Activated CD4-positive, CD25-positive, alpha-beta regulatory T cell treated with anti-CD3 and anti-CD28 coated beads, Interleukin-2, amount 50 U/mL, for 24 hours (primary cell): Measurements from ENCODE around the gene SF1.

ENCODE experiments used
- ATAC-seq, 2 donors: fragments of 150-1000 bp; cut with Tn5 transposase; one replicate each; pipeline ENCODE4 v1.10.0; 2021; ENCODE audit warnings: mild to moderate bottlenecking in 1 of 2, moderate library complexity in 1 of 2

The SF1 gene

DNA sequence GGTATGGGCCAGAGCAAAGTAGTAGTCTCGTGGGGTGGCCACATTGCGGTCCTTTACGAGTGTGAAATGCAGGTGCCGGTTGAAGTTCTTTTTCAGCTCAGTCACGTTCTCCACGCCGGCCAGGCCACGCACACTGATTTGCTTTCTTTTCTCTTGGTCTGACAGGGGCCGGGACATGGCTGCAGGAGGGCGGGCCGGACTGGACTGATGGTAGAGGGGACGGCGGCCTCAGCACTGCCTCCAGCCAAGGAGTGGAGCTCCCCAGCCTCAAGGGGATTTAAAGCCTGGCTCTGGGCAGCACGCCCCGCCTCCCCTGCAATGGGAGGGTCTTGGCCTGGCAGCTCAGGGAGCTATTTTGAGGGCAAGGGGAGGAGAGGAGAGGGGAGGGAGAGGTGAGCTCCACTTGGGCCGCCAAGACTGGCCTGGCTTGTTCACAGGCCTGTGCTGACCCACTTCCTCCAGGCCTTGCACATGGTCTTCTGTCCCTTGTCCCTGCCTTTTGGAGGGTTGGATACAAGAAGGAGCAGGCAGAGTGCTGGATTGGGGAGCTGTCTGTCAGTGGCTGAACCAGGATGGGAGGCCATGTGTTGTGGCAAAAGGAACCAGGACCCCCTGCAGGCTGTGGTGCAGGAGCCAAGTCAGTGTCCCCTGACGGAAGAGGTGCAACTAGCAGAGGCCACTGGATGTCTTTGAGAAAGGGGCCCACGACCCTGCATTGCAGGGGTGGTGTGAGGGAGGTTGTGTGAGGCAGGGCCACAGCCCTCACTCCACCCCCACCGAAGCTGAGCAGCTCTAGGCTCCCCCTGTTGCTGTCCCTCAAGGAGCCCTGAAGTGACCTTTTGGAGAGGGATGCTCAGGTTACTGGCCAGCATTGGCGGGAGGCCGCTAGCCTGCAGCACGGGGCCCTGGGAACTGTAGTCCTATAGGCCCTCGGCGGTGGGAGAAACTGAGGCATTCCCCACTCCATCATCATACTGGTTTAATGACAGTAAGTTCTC, 18.3 kb downstream of the SF1 start, which contains the start of gene PYGM:
TSS of gene PYGM (minus strand) at position 253 of the 998 bp plus-strand sequence. CDS start at position 177, 76 bp downstream.
- no peak for ATAC-seq

- ATAC-seq, result no peak
Measured at GRCh38 chr11:64759131-64759721, 19.1 kb downstream of the SF1 start.

- no peak for ATAC-seq
Measured at GRCh38 chr11:64758330-64759079, 19.8 kb downstream of the SF1 start.

GRCh38 chr11:64757549-64758329, 20.6 kb downstream of the SF1 start:
- ATAC-seq, result no peak

GRCh38 chr11:64755681-64756361, 22.5 kb downstream of the SF1 start:
- no peak for ATAC-seq

DNA sequence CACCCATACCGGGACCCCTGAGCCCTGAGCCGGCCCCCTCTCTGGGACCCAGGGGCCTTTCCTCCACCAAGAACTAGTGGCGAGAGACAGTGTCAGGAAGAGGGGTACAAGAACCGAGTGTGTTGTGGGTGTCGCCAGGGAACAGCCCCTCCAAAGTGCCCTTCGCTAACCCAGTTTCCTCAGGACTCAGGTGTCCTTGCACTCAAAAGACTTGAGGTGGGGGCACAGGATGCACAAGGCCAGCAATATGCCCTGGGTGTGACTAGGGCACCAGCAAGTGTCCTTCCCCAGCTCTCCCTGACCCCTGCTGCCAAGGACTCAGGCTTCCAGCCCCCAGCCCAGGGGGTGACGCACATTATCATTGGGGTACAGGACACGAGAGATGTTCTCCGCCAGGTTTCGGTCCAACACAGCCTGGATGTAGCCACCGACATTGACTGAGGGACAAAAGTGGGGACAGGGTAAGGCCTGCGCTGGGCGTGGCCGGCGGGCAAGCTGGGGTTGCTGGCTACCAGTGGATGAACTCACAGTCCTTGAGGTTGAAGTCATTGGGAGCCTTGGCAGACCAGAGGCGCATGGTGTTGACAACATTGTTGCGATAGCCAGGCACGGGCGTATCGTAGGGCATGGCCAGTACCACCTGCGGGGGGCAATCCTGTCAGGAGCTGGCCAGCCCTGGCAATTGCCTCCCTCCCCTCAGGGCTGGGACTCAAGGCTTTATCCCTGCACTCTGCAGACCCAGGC, 23.3 kb downstream of the SF1 start:
- ATAC-seq, result no peak

GRCh38 chr11:64754124-64754918, 24.0 kb downstream of the SF1 start:
- no peak for ATAC-seq

GRCh38 chr11:64753380-64754123, 24.8 kb downstream of the SF1 start:
- ATAC-seq, result no peak

- ATAC-seq, result no peak
Measured at GRCh38 chr11:64753019-64753379, 25.3 kb downstream of the SF1 start.

DNA sequence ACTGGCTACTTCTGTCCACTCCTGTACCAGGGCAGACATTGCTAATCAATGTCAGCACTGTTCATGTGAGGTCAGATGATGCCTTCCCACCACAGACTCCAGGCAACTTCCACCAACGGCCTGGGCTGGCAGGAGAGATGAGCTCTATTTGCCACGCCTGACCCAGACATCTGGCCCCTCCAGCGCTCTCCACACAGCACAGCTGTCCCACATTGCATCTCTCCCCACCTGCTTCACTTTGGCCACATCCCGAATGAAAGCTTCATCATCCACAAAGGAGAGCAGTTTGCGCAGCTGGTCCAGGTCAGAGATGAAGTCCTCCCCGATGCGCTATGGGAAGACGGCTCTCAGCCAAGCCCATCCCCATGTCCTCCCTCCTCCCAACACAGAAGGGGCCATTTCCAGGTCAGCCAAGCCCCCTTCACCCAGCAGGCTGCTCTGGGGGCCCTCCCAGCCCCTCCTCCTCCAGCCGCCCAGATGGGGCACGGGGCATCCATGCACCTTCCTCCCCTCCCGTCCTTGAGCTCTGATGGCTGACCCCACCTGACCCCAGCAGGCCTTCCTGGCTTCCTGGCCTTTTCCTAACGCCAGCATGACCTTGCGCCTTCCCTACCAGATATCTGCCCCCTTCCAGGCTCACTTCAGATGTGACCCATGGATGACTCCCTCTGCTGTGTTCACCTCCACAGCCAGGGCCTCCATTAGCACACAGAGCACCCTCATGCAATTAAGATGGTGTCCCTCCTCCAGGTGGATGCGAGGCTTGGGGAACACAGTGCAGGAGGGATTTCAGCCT, 26.0 kb downstream of the SF1 start:
- ATAC-seq, result no peak

DNA sequence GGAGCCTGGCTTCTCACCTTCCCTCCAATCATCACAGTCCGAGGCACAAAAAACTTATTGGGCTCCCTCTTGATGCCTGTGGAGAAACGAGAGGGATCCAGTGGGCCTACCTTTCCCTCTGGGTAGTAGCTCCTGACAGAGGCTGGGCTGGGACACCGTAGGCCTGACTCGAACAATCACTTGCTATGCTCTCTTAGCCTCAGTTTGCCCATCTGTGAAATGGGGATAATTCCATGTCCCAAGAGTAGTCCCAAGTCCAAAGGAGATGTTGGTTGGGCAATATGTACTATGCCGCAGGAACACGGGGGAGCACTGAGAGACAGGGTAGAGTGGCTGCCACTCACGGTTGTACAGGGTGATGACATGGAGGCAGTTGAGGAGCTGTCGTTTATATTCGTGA, 26.8 kb downstream of the SF1 start:
- no peak for ATAC-seq

DNA sequence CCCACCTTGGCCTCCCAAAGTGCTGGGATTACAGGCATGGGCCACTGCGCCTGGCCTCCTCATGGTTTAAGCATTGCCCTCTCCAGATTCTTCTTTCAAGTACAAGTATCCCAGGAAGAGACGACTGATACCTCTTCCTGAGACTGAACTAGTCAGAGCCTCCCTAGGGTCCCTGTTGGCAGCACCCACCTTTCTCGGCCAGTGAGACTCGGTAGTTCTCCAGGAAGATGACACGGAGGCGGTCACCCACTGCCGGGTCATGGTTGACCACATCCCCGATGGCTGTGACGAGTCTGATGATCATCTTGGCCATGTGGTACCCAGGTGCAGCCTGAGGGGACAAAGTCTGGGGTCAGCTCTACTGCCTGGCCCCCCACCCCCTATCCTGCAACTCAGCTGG, 27.2 kb downstream of the SF1 start:
- no peak for ATAC-seq

DNA sequence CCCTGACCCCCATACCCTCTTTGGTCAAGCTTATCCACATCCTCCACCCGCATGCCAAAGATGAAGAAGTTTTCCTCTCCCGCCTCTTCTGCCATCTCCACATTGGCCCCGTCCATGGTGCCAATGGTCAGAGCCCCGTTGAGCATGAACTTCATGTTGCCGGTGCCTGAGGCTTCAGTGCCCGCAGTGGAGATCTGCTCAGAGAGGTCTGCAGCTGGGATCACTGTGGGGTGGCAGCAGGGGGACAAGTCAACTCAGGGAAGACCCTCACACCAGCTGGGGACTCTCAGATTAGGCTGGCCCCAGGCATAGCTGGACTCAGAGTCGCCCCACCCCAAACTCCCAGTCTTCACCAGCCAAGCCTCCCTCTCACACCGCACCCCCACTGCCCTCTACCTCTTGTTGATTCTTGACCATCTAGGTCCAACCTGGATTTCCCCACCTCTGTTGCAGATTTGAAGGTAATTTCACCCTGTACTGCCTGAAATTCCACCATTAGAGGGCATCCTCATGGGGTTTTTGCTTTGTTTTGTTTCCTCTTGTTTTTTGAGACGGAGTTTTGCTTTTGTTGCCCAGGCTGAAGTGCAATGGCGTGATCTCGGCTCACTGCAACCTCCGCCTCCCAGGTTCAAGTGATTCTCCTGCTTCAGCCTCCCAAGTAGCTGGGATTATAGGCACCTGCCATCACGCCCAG, 27.8 kb downstream of the SF1 start:
- ATAC-seq, result no peak

DNA sequence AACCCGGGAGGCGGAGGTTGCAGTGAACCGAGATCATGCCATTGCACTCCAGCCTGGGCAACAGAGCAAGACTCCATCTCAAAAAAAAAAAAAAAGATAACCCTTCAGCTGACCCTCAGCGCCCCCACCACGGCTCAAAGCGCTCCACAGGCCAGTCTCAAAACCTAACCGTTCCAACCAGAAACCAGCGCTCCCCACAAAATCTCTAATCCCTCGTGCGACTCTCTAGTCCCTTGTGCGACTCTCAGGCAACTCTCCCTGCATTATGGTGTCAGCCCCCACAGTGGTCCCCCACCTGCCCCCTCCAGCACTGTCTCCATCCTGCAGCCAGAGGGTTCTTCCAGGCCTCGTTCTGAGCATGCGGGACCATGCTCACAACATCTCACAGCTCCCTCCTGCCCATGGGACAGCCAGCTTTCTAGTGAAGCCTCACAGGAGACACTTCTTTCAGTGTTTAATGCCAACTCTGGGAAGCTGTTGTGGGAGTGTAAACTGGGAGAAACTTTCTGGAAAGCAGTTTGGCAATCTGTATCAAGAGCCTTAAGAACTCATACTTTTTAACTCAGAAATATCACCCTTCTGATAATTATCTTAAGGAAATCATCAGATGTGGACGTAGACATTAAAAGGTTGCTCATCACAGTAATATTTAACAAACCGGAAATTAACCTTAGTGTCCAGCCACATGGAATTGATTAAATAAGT, 30.2 kb downstream of the SF1 start:
- ATAC-seq, result no peak

DNA sequence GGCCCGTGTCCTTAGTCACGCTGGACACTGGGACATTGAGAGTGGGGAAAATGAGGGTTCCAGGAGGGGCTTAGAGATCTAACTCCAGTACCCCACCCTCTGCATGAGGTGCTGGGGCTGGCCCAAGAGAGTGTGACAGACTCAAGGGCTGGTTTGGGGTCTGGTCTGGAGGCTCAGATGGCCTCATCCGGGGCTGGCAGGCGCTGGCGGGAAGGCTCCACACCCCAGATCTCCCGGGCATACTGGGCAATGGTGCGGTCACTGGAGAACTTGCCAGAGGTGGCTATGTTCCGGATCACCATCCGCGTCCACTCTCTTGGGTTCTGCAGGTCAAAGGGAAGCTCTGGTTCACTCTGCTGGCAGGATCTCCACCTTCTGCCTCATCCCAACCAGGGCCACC, 31.9 kb downstream of the SF1 start:
- no peak for ATAC-seq

- peak; percentile 17 to 28 for ATAC-seq
Measured at GRCh38 chr11:64745521-64746328, 32.6 kb downstream of the SF1 start.

DNA sequence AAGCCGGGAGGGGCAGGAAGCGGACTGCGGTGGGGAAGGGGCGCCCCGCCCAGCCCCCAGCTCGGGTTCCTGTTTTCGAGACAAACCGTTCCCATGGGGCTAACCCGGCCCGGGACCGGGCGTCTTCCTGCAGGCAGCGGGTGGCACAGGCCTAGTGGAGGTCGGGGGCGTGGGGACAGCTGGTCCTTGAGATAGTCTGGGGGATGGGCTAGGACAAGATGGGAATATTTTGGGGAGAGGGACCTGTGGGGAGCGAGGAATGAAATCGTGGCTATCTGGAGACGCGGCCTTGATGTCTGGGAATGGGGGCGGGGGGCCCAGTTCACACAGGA, 33.2 kb downstream of the SF1 start:
- peak in 1 of 2 donors; percentile 4 for ATAC-seq
